Liver (tissue), 9 donors: Measurements from ENCODE around the gene NKX2-4. TPM values are rescaled to one million over a fixed set of nuclear protein-coding genes. Genes with fewer than 3 reads are reported as not detected.

Source experiments
- DNase-seq: peaks from one replicate; pipeline ENCODE4 v3.0.0-alpha.2; 2017; ENCODE audit warnings: low spot score
- H3K27ac ChIP-seq, 2 donors: one replicate each; pipeline ENCODE4 v1.7.0; 2013; ENCODE audit warnings: inconsistent platforms in 2 of 2, low read length in 2 of 2, control low read depth in 1 of 2, low read depth in 1 of 2, mild to moderate bottlenecking in 1 of 2
- H3K27me3 ChIP-seq, 4 donors: one replicate each; pipeline versions ENCODE4 v1.6.1 to v1.7.0; 2013; ENCODE audit warnings: low read length in 3 of 4, inconsistent platforms in 1 of 4, mild to moderate bottlenecking in 1 of 4, moderate library complexity in 1 of 4; ENCODE audit not compliant: control insufficient read depth in 4 of 4, insufficient read depth in 4 of 4
- H3K36me3 ChIP-seq, 4 donors: one replicate each; pipeline versions ENCODE4 v1.6.1 to v1.7.0; 2013; ENCODE audit warnings: low read length in 3 of 4, mild to moderate bottlenecking in 3 of 4, low read depth in 1 of 4, moderate library complexity in 1 of 4; ENCODE audit not compliant: control insufficient read depth in 4 of 4, insufficient read depth in 3 of 4
- H3K4me1 ChIP-seq, 4 donors: one replicate each; pipeline versions ENCODE4 v1.6.1 to v1.7.0; 2013; ENCODE audit warnings: low read length in 3 of 4, mild to moderate bottlenecking in 3 of 4, moderate library complexity in 1 of 4; ENCODE audit not compliant: control insufficient read depth in 4 of 4, insufficient read depth in 4 of 4
- H3K4me3 ChIP-seq, 3 donors: one replicate each; pipeline versions ENCODE4 v1.6.1 to v1.7.0; 2013; ENCODE audit warnings: low read length in 3 of 3, control low read depth in 1 of 3, low read depth in 1 of 3, mild to moderate bottlenecking in 1 of 3
- H3K9ac ChIP-seq, 2 donors: one replicate each; pipeline ENCODE4 v1.7.0; 2013; ENCODE audit warnings: low read length in 2 of 2, mild to moderate bottlenecking in 2 of 2, moderate library complexity in 2 of 2, control low read depth in 1 of 2, low read depth in 1 of 2
- H3K9me3 ChIP-seq, 4 donors: one replicate each; pipeline versions ENCODE4 v1.6.1 to v1.7.0; 2013; ENCODE audit warnings: low read length in 3 of 4; ENCODE audit not compliant: control insufficient read depth in 4 of 4
- ATF3 ChIP-seq: IDR thresholded peaks from 2 replicates; pipeline ENCODE4 v1.6.1; 2016; ENCODE audit warnings: antibody characterized with exemption
- CTCF ChIP-seq: fragments of 150-350 bp; IDR thresholded peaks from 2 replicates; pipeline ENCODE4 v1.5.1; 2017; ENCODE audit warnings: improper control_type of control experiment, low read depth, low read length; ENCODE audit not compliant: missing input control
- EGR1 ChIP-seq, 2 donors: IDR thresholded peaks; 2 replicates each; pipeline ENCODE4 v1.6.1; 2016 to 2018; ENCODE audit warnings: antibody characterized with exemption in 2 of 2, low read depth in 2 of 2
- FOXA1 ChIP-seq: IDR thresholded peaks from 2 replicates; pipeline ENCODE4 v1.6.1; 2016; ENCODE audit warnings: antibody characterized with exemption
- FOXA2 ChIP-seq: IDR thresholded peaks from 2 replicates; pipeline ENCODE4 v1.6.1; 2016; ENCODE audit warnings: antibody characterized with exemption
- GABPA ChIP-seq, 2 donors: IDR thresholded peaks in 1 of 2; conservative IDR thresholded peaks in 1 of 2; 2 replicates each; pipeline ENCODE4 v1.6.1; 2016; ENCODE audit warnings: antibody characterized with exemption in 2 of 2, mild to moderate bottlenecking in 1 of 2, moderate library complexity in 1 of 2
- HNF4A ChIP-seq, 2 donors: conservative IDR thresholded peaks; 2 replicates each; pipeline ENCODE4 v1.6.1; 2016; ENCODE audit warnings: antibody characterized with exemption in 2 of 2, mild to moderate bottlenecking in 2 of 2
- HNF4G ChIP-seq: IDR thresholded peaks from 2 replicates; pipeline ENCODE4 v1.6.1; 2016; ENCODE audit warnings: antibody characterized with exemption
- JUND ChIP-seq, 2 donors: IDR thresholded peaks; 2 replicates each; pipeline ENCODE4 v1.6.1; 2016; ENCODE audit warnings: antibody characterized with exemption in 2 of 2
- MAX ChIP-seq: IDR thresholded peaks from 2 replicates; pipeline ENCODE4 v1.6.1; 2016; ENCODE audit warnings: antibody characterized with exemption
- NR2F2 ChIP-seq: IDR thresholded peaks from 2 replicates; pipeline ENCODE4 v1.6.1; 2016; ENCODE audit warnings: antibody characterized with exemption
- RAD21 ChIP-seq, 2 donors: IDR thresholded peaks; 2 replicates each; pipeline ENCODE4 v1.6.1; 2016; ENCODE audit warnings: antibody characterized with exemption in 2 of 2, mild to moderate bottlenecking in 2 of 2
- REST ChIP-seq: IDR thresholded peaks from 2 replicates; pipeline ENCODE4 v1.6.1; 2016; ENCODE audit warnings: antibody characterized with exemption, mild to moderate bottlenecking
- RXRA ChIP-seq, 2 donors: IDR thresholded peaks; 2 replicates each; pipeline ENCODE4 v1.6.1; 2017 to 2018; ENCODE audit warnings: antibody characterized with exemption in 2 of 2, mild to moderate bottlenecking in 1 of 2
- SP1 ChIP-seq: IDR thresholded peaks from 2 replicates; pipeline ENCODE4 v1.6.1; 2018; ENCODE audit warnings: antibody characterized with exemption, mild to moderate bottlenecking
- TAF1 ChIP-seq: conservative IDR thresholded peaks from 2 replicates; pipeline ENCODE4 v1.6.1; 2016; ENCODE audit warnings: antibody characterized with exemption, mild to moderate bottlenecking
- YY1 ChIP-seq: IDR thresholded peaks from 2 replicates; pipeline ENCODE4 v1.6.1; 2016; ENCODE audit warnings: antibody characterized with exemption, mild to moderate bottlenecking
- ZBTB33 ChIP-seq: IDR thresholded peaks from 2 replicates; pipeline ENCODE4 v1.6.1; 2016; ENCODE audit warnings: antibody characterized with exemption
- whole genome bisulfite sequencing: extraction: QIAGEN DNeasy Blood & Tissue Kit; methylation state at CpG from one replicate; pipeline ENCODE4 v1.1.7; 2013; 5-methylcytosine and 5-hydroxymethylcytosine counted together
- polyA plus RNA-seq, 2 donors: library from polyadenylated mRNA; stranded (reverse) in 1 of 2; unstranded in 1 of 2; fragments of 200-250 nt in 1 of 2; fragments of >200 nt in 1 of 2; fragmentation: Nextera tagmentation in 1 of 2; extraction: Ambion mirVana in 1 of 2; gene quantifications; one replicate each; pipeline versions ENCODE4 v1.2.1 to v1.2.3, GENCODE V29; 2013 to 2015
- total RNA-seq, 2 donors: library from RNA; depleted of rRNA; stranded (reverse); fragments of >200 nt; gene quantifications; one replicate each; pipeline ENCODE4 v1.2.3, GENCODE V29; 2014
- donor health status: healthy.
- donor health status: healthy.
- donor health status: healthy.
- donor health status: healthy.
- donor health status: healthy.

Gene NKX2-4
- total and polyA plus RNA-seq, 4 donors = not detected

- H3K4me3 ChIP-seq = no peak overlapping the region
- no peaks in the 10 kb centered on the region for H3K27me3 ChIP-seq
- 94% methylated on average over 5 of the region's 5 CpGs for WGBS
- peaks cover 6 to 59% (median 26%) of the 10 kb centered on the region in 4 donors for H3K36me3 ChIP-seq
- DNase-seq = no peak
- no peak for TF ChIP-seq TAF1
- no peak for TF ChIP-seq JUND (IDR thresholded peaks at IDR 0.05)
- TF ChIP-seq GABPA (IDR thresholded peaks at IDR 0.05 in 1 of 2, conservative IDR thresholded peaks at IDR 0.05 in 1 of 2) = no peak
- H3K9me3 ChIP-seq = no peaks in the 10 kb centered on the region
- H3K4me1 ChIP-seq = peaks cover 3 to 13% (median 10%) of the 10 kb centered on the region in 4 donors
- H3K9ac ChIP-seq = no peak overlapping the region
- H3K27ac ChIP-seq = no peak overlapping the region
Observed at GRCh38 chr20:21384308-21384892, 12.9 kb downstream of the NKX2-4 start.

- Histone ChIP-seq H3K9ac (no peak overlapping the region), H3K36me3 (peaks cover 6 to 46% (median 24%) of the 10 kb centered on the region in 4 donors), H3K4me3 (no peak overlapping the region), H3K27ac (no peak overlapping the region), H3K4me1 (peaks cover 0 to 3% (median 1%) of the 10 kb centered on the region in 4 donors), H3K27me3 (no peaks in the 10 kb centered on the region), H3K9me3 (no peaks in the 10 kb centered on the region)
- 100% methylated on average over 1 of the region's 1 CpG for WGBS
- no peak for DNase-seq
- TF ChIP-seq RAD21 (IDR thresholded peaks at IDR 0.05) (no peak), GABPA (IDR thresholded peaks at IDR 0.05 in 1 of 2, conservative IDR thresholded peaks at IDR 0.05 in 1 of 2) (no peak), REST (no peak), CTCF (no peak), HNF4A (conservative IDR thresholded peaks at IDR 0.05) (no peak), JUND (IDR thresholded peaks at IDR 0.05) (no peak), ATF3 (no peak), SP1 (no peak), MAX (no peak), ZBTB33 (no peak), EGR1 (IDR thresholded peaks at IDR 0.05; ENCODE audit: low read depth in 2 of 2) (no peak), HNF4G (no peak), FOXA2 (no peak), FOXA1 (no peak), RXRA (IDR thresholded peaks at IDR 0.05) (no peak), YY1 (no peak), TAF1 (no peak), NR2F2 (no peak)
Observed at GRCh38 chr20:21381619-21382018, 15.7 kb downstream of the NKX2-4 start.
